Measurements from ENCODE around the gene KRTAP17-1.

Gene KRTAP17-1

DNA sequence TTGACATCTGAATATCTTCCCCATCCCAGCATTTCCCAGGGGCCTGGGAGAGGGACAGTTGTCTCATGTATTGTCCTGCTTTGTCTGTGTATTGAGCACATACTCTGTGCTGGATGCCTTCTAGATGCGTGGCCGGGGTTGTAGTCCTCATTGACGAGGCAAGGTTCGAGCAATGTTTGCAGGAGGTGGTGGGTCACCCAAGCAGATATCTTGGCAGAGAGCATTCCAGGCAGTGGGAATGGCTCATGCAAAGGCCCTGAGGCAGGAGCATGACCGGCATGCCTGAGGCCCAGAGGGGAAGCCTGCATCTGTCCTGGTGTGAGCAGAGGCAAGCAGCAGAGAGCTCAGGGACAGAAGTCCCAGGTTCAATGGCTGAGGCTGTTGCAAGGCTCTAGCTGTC is 17.6 kb upstream of the KRTAP17-1 start:
- H3K4me3 ChIP-seq (ENCODE audit: low read depth, low read length), result no peak overlapping the region

GRCh38 chr17:41332239-41332638 is 16.7 kb upstream of the KRTAP17-1 start:
- H3K4me3 ChIP-seq (ENCODE audit: low read depth, low read length), result no peak overlapping the region

- H3K4me3 ChIP-seq (ENCODE audit: low read depth, low read length), result no peak overlapping the region
These were observed 16.1 kb upstream of the KRTAP17-1 start for GRCh38 chr17:41331606-41332005.

- H3K4me3 ChIP-seq (ENCODE audit: low read depth, low read length), result no peak overlapping the region
These were observed 13.9 kb upstream of the KRTAP17-1 start for GRCh38 chr17:41329279-41329948.

DNA sequence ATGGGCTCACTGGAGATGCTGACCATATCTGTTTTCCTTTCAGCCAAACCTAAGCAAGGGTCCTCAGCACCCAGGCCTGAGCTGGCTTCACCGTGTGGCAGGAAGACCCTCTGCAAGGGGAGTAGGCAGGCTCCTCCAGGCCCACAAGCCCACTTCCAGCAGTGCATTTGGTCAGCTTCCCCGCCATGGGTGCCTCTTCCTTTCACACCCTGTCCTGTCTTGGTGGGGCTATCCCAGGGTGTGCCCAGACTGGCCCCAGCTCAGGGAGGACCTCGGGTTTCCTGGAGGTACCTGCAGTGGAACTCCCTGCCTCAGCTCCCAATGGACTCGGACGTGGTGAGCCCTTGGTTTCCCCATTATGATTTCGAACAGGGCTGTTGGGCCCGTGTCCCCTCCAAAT is 12.7 kb upstream of the KRTAP17-1 start:
- H3K4me3 ChIP-seq (ENCODE audit: low read depth, low read length), result no peak overlapping the region

DNA sequence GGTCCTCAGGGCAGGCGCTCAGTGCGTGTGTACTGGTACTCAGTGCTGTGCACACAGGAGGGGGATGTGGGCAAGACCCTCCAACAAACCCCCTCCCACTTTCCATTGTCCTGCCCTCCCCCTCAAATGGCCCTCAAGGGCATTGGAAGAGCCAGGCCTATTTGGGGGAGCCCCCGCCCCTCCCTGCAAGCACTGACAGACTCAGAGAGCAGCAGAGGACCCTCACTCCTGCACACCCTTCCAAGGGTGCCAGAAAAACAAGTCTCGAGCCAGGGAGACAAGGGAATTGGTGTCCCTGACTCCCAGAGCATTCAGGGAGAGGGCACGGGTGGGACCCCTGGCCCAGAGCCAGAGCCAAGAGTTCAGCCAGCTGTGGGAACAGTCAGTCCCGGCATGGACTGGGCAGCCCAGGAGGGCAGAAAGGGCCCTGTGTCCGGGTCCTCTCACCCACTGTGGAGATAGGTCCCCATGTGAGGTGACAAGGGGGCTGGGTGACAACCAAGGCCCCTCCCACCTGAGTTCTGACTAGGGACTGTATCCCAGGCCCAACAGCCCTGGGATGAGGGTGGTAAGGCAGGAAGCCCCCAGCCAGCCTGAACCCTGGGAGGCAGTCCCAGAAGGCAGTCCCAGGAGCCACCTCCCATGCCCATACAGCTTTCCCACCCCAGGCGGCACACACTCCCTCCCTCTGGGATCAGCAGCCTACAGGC is 12.1 kb upstream of the KRTAP17-1 start:
- no peak overlapping the region for H3K4me3 ChIP-seq (ENCODE audit: low read depth, low read length)

DNA sequence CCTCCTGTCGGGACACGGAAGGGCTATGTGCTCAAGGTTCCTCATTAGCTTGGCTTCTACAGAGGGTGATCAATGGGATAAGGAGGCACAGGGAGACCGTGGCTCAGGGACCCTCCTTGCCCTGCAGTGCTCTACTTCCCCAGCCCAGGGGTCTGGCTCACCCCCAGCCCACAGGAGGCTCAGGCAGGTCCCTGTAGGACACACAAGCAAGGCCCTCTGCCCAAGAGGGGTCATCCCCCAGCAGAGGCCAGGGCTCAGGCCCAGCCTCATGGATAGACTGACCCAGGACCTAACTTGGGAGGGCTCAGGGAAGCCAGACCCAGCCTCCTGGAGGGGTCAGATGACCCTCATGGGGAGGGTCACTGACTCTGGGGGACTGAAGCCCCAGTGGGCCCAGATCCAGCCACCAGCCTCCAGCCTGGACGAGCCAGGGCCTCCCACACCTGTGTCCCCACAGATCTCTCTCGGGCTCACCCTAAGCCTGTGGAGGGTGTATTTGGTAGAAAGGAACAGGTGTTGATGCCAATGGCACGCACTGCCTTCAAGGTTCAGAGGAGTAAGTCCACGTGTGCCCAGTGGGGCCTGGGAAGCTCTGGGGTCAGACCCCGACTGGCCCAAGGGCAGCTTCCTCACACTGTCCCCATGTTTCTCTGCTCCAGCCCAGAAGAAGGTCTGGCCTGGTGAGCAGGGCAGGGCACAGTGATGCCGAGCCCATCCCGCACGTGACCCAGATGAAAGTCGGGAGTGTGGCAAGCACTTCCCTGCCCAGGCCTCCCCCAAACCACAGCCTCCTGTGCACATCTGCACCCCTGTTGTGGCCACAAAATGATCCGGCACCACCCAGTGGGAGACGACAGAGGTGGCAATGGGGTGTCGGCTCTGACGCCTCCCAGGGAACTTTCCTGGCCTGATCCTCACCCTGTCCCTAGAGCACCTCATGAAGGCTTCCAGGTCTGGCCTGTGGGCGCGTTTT is 10.9 kb upstream of the KRTAP17-1 start:
- H3K4me3 ChIP-seq (ENCODE audit: low read depth, low read length), result no peak overlapping the region

- no peak overlapping the region for H3K4me3 ChIP-seq (ENCODE audit: low read depth, low read length)
These were observed 10.1 kb upstream of the KRTAP17-1 start for GRCh38 chr17:41325611-41326010.

DNA sequence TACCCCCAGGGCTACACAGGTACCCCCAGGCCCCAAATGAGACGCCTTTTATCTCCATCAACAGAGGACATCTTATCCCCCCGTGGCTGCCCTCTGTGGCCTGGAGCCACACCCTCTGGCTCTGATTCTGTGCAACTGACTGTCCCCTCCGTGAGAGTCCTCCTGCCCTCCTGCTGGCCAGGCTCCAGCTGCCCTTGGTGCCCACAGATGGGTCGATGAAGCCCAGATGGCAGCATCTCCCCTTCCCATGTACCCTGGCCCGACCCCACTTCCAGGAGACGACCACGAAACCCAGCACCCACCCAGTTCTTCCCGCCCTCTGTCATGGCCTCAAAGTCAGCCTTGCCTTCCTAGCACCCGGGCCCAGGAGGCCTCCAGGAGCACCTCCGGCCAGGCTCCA is 9.6 kb upstream of the KRTAP17-1 start:
- no peak overlapping the region for H3K4me3 ChIP-seq (ENCODE audit: low read depth, low read length)

DNA sequence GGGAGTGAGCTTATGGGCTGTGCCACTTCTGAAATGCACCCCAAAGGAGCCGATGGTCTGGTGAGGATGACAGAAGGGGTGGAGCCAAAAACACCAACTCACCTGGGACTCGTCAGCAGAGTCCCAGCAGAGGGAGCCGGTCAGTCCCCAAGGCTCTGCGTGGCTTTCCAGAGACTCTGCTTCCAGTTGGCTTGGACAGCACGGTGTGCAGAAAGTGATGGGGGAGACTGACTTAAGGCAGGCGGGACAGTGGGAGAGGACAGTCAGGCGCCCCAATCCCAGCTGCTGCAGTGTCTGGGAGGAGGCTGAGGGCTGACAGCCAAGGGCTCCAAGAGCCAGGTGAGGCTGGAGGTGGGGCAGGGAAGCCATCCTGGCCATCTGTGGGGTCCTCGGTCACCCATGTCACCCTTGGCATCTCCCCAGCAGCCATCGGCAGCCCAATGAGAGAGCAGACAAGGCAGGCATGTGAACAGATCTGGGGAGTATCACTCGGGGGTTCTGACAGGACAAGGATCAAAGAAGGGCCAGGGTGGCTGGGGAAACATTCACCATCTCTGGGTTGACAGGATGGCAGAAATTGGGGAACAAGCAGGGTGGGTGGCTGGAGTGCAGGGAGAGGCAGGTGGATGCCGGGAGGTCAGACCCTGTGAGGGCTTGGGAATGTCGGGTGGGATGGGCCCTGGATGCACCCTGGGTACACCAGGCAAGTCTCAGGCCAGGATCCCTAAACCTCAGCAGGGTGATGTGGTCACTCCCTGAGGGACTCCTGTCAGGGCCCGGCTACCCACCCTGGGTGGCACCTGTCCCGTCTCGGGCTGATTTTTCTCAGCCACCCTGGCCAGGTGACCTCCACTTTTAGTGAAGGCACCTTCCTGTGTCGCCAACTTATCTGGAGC is 8.9 kb upstream of the KRTAP17-1 start:
- H3K4me3 ChIP-seq (ENCODE audit: low read depth, low read length), result no peak overlapping the region

DNA sequence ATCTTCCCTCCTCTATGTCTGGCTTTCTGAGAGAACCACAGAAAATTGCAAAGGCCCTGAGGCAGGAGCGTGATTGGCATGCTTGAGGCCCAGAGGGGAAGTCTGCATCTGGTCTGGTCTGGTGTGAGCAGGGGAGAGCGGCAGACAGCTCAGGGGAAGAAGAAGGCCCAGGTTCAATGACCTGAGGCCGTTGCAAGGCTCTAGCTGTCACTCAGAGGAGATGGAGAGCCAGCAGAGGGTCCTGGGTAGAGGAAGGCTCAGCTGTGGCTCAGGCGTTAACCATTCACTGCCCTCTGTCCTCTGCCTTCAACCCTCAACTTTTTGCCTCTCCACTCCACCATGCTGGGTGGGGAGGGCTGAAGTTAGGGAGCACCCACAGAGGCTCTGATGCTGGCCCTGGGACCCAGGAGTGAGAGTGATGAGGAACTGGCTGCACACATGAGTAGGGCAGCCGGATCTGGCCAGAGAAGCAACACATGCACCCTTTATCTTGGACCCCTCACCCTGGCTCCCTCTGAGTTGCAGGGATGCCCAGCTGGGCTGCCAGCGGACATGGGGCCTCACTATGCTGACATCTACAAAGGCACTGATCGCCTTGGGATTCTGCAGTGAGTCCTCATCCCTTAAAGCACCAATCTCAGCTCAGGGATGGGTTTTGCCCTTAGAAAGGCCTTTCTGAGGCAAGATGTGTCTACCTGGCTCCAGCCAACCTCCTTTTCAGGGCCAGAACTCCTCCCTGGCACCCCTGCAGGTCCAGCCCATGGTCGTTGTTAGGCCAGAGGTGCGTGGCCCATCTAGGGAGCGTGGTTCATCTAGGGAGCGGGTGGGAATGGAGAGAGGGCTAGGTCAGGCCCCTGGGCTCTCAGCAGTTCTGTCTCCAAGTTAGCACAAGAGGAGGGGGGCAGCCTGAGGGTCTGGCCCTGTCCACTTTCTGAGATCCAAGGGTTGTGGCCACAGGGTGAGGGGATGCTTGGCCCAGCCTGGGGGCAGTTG is 7.7 kb upstream of the KRTAP17-1 start:
- no peak overlapping the region for H3K4me3 ChIP-seq (ENCODE audit: low read depth, low read length)

DNA sequence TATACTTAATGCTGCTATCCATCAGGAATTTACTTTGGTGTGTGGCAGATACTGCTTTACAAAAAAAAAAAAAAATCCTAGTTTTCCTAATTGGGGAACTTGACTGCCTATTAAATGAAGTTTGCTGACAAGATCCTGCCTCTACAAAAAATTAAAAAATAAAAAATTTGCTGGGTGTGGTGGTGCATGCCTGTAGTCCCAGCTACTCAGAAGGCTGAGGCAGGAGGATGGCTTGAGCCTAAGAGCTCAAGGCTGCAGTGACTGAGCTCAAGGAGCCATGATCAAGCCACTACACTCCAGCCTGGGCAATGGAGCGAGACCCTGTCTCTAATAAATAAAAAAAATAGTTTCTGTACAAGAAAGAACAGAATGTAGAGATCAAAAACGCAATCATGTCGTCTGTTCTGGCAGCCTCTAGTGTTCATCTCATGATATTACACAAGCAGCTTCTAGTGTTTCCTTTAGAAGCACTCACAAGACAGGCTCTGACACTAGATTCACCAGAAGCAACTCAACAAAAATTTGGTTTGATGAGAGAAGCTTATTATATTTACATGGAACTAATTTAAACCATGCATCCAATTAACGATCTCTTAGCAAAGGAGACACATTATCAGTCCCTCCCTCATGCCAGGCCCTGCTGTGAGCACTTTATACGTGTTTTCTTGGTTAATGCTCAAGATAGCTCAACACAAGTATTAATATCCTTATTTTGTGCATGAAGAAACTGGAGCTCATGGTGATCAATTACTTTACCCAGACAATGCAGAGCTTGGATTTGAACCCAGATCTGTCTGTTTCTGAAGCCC is 6.8 kb upstream of the KRTAP17-1 start:
- no peak overlapping the region for H3K4me3 ChIP-seq (ENCODE audit: low read depth, low read length)

DNA sequence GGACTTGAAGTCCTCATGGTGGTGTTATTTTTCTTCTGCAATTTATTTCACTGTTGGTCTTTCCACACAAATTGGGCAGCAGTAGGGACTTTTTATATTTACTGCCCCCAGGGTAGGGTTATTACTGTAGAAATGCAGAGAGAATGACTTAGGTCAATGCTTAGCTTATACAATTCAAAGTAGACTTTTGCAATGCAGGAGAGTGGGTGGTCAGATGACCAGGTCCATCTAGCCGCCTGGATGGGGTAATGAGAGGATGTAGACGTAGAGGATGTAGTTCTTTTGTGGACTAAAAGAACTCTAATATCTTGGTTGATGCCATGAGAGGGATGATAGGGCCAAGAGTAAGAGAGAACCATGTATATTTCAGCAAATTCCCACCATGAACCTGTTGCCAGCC is 2.7 kb upstream of the KRTAP17-1 start:
- no peak overlapping the region for H3K4me3 ChIP-seq (ENCODE audit: low read depth, low read length)

GRCh38 chr17:41315814-41316445 is 420 bp upstream of the KRTAP17-1 start:
- no peak overlapping the region for H3K4me3 ChIP-seq (ENCODE audit: low read depth, low read length)

- H3K4me3 ChIP-seq (ENCODE audit: low read depth, low read length), result no peak overlapping the region
These were observed 4.4 kb downstream of the KRTAP17-1 start for GRCh38 chr17:41311111-41311510.

- H3K4me3 ChIP-seq (ENCODE audit: low read depth, low read length), result no peak within 1 kb of the TSS
These were observed 6.6 kb downstream of the KRTAP17-1 start, which contains the start of gene KRTAP16-1 for GRCh38 chr17:41308918-41309359. KRTAP16-1 (minus strand) TSS chr17:41309309; CDS start chr17:41309253, 56 bp downstream.

DNA sequence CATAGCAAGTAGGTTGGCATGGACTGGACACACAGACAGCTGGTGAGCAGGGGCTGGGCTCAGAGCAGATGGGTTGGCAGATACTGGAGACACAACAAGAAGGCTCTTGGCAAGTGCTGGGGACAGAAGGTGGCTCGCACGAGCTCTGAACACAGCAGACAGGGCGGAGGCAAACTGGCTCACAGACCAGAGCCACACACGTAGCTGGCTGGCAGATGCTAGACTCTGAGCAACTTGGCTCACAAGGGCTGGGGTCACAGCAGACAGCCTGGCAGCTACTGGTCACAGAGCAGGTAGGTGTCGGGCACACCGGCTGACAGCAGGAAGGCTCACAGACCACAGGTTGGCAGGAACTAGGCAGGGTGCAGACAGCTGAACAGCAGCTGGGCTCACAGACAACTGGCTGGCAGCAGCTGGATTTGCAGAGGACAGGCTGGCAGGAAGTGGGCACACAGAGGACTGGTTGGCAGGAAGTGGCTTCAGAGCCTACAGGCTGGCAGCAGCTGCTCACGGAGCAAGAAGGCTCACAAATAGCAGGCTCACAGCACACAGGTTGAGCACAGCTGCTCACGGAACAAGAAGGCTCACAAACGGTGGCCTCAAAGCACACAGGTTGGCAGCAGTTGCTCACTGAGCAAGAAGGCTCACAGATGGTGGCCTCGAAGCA is 7.1 kb downstream of the KRTAP17-1 start:
- H3K4me3 ChIP-seq (ENCODE audit: low read depth, low read length), result no peak overlapping the region
